Parathyroid adenoma (tissue), 2 donors: ENCODE measurements around the gene CSPG4.

Experiments
- H2AFZ ChIP-seq: fragments of 300-600 bp; sonication (generic); one replicate; pipeline ENCODE4 v1.7.0; 2017; ENCODE audit warnings: antibody characterized with exemption, mild to moderate bottlenecking
- H3K27ac ChIP-seq: fragments of 300-600 bp; sonication (generic); one replicate; pipeline ENCODE4 v1.7.0; 2017
- H3K27me3 ChIP-seq: fragments of 300-600 bp; sonication (generic); one replicate; pipeline ENCODE4 v1.7.0; 2017; ENCODE audit warnings: low read length; ENCODE audit not compliant: control insufficient read depth, insufficient read depth
- H3K36me3 ChIP-seq: fragments of 300-600 bp; sonication (generic); one replicate; pipeline ENCODE4 v1.7.0; 2017; ENCODE audit warnings: low read length; ENCODE audit not compliant: control insufficient read depth, insufficient read depth
- H3K4me1 ChIP-seq: fragments of 300-600 bp; sonication (generic); one replicate; pipeline ENCODE4 v1.7.0; 2017; ENCODE audit warnings: control low read depth
- H3K4me2 ChIP-seq: fragments of 300-600 bp; sonication (generic); one replicate; pipeline ENCODE4 v1.7.0; 2017; ENCODE audit warnings: low read length
- H3K4me3 ChIP-seq: fragments of 300-600 bp; sonication (generic); one replicate; pipeline ENCODE4 v1.7.0; 2017; ENCODE audit warnings: low read depth, low read length
- H3K79me2 ChIP-seq: fragments of 300-600 bp; sonication (generic); one replicate; pipeline ENCODE4 v1.7.0; 2017; ENCODE audit warnings: control low read depth
- H3K9ac ChIP-seq: fragments of 300-600 bp; sonication (generic); one replicate; pipeline ENCODE4 v1.7.0; 2017; ENCODE audit warnings: mild to moderate bottlenecking
- H3K9me3 ChIP-seq: fragments of 300-600 bp; sonication (generic); one replicate; pipeline ENCODE4 v1.7.0; 2017; ENCODE audit warnings: low read length; ENCODE audit not compliant: control insufficient read depth
- TF ChIP-seq, protein P1 (sequence below): fragments of 300-600 bp; sonication (generic); IDR thresholded peaks from one replicate; pipeline ENCODE4 v1.7.0; 2017; ENCODE audit warnings: antibody characterized with exemption, mild to moderate bottlenecking
- donor health status: primary hyperparathyroidism.

The CSPG4 gene

DNA sequence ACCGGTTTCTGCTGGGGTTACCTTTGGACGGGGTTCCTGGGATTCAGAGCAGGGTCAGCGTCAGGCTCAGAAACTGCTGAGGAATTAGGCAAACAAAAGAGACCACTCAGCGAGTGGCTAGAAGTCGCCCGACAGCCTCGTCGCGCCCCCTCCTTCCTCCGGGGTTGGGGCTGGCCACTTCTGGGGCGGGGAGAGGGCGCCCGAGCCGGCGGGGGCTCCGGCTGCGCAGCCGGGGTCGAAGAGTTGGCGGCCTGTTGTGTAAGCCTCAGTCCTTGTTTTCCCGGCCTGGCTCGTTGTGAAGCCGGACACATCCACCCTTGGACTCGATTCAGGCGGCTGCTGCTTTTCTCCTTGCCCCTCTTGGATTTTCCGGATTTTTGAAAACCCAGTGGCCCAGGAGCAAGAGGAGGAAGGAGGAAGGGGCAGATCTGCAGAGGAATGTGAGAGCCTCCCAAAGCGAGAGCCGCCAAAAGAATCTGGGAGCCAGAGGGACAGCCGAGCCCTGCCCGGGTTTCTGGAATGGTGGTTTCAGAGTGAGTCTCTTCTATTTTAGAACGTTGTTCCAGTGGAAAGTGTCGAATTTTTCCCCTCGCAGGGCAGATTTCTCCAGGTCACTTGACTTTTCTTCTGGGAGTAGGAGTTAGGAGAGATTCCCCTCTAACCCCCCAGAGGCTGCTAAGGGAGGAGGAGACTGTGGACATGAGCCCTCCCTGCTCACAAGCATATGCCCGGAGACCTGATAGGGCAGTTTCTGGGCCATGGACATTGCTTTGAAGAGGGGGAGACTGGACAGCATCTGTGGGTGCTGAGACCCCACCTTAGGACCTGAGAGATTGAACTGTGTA lies 64.3 kb downstream of the CSPG4 start:
- TF ChIP-seq, protein P1, sequence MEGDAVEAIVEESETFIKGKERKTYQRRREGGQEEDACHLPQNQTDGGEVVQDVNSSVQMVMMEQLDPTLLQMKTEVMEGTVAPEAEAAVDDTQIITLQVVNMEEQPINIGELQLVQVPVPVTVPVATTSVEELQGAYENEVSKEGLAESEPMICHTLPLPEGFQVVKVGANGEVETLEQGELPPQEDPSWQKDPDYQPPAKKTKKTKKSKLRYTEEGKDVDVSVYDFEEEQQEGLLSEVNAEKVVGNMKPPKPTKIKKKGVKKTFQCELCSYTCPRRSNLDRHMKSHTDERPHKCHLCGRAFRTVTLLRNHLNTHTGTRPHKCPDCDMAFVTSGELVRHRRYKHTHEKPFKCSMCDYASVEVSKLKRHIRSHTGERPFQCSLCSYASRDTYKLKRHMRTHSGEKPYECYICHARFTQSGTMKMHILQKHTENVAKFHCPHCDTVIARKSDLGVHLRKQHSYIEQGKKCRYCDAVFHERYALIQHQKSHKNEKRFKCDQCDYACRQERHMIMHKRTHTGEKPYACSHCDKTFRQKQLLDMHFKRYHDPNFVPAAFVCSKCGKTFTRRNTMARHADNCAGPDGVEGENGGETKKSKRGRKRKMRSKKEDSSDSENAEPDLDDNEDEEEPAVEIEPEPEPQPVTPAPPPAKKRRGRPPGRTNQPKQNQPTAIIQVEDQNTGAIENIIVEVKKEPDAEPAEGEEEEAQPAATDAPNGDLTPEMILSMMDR = no peak
- Histone ChIP-seq H3K4me2 (peak overlapping the region; percentile 93), H3K4me1 (peaks cover 7% of the 10 kb centered on the region), H3K9me3 (no peaks in the 10 kb centered on the region), H3K36me3 (no peaks in the 10 kb centered on the region), H3K27ac (peak overlapping the region; percentile 65), H3K79me2 (no peaks in the 10 kb centered on the region), H3K9ac (no peak overlapping the region), H2AFZ (peak overlapping the region; percentile 84), H3K4me3 (peak overlapping the region; percentile 88), H3K27me3 (no peaks in the 10 kb centered on the region)

DNA sequence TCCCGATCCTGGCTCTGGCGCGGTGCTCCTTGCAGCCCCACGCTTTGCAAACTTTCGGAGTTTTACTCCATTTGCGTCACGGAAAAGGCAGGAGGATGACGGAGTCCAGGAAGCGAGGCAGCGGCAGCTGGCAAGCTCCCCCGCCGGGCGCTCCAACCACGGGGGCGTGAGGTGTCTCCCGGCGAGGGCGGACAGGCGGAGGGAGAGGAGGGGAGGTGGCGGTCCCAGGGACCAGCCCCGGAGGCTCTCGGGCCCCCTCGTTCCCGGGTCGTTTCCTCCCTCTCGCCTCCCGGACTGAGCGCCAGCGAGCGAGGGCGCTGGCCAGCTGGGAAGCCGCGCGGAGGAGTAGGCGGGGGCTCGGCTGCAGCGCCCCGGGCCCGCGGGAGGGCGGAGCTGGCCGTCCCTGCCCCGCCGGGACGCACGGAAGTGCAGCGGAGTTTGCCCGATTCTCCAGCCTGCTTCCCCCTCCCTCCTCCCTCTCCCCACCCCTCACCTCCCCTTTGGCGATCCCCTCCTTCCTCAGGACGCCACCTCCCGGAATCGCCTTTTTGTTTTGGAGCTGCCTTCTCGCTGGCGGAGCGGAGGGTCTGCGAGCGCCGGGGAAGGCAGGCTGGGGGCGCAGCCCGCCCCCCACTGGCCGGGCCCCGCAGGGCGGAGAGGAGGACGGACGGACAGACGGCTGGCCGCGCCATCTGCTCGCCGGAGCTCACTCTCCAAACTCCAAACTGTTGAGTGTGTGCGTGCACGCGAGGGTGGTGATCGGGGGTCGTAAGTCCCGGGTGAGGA lies 65.1 kb downstream of the CSPG4 start, which contains the start of gene SNX33:
Gene SNX33 (plus strand): TSS at position 543 of the 786 bp plus-strand sequence. CDS start 1,191 bp downstream, outside the sequence.
- Histone ChIP-seq H3K27me3 (no peaks in the 10 kb centered on the region), H2AFZ (peak within 1 kb of the TSS; percentile 84), H3K4me2 (peak within 1 kb of the TSS; percentile 93), H3K79me2 (no peaks in the 10 kb centered on the region), H3K9ac (peak within 1 kb of the TSS; percentile 2), H3K4me3 (peak within 1 kb of the TSS; percentile 88), H3K9me3 (no peaks in the 10 kb centered on the region), H3K27ac (peak within 1 kb of the TSS; percentile 65), H3K36me3 (no peaks in the 10 kb centered on the region), H3K4me1 (peaks cover 7% of the 10 kb centered on the region)
- TF ChIP-seq, protein P1 = peak; percentile 47

DNA sequence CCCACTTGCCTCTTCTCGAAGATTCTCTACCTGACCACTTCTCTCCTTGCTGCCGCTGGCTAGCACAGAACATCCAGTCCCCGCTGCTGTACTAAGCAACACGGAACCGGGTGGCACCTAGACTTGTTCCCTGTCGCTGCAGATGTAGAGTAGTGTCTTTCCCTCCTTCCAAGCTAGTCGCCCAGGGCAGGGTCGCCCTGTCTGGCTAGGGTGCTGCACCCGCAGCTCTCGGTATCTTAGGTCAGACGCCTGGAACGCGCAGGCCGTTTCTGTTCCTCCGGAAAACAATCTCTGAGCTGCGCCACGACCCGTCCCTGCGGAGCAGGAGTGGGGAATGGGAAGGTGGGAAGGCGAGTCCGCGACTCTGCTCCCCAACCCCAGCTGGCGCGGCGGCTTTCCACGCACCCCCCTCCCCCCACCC lies 65.7 kb downstream of the CSPG4 start:
- H3K27ac ChIP-seq = peak overlapping the region; percentile 65
- H3K4me1 ChIP-seq = peaks cover 7% of the 10 kb centered on the region
- peak overlapping the region; percentile 93 for H3K4me2 ChIP-seq
- H3K9ac ChIP-seq = peak overlapping the region; percentile 2
- H3K9me3 ChIP-seq = no peaks in the 10 kb centered on the region
- peak overlapping the region; percentile 88 for H3K4me3 ChIP-seq
- peak overlapping the region; percentile 84 for H2AFZ ChIP-seq
- H3K79me2 ChIP-seq = no peaks in the 10 kb centered on the region
- TF ChIP-seq, protein P1 = no peak
- H3K27me3 ChIP-seq = no peaks in the 10 kb centered on the region
- H3K36me3 ChIP-seq = no peaks in the 10 kb centered on the region

DNA sequence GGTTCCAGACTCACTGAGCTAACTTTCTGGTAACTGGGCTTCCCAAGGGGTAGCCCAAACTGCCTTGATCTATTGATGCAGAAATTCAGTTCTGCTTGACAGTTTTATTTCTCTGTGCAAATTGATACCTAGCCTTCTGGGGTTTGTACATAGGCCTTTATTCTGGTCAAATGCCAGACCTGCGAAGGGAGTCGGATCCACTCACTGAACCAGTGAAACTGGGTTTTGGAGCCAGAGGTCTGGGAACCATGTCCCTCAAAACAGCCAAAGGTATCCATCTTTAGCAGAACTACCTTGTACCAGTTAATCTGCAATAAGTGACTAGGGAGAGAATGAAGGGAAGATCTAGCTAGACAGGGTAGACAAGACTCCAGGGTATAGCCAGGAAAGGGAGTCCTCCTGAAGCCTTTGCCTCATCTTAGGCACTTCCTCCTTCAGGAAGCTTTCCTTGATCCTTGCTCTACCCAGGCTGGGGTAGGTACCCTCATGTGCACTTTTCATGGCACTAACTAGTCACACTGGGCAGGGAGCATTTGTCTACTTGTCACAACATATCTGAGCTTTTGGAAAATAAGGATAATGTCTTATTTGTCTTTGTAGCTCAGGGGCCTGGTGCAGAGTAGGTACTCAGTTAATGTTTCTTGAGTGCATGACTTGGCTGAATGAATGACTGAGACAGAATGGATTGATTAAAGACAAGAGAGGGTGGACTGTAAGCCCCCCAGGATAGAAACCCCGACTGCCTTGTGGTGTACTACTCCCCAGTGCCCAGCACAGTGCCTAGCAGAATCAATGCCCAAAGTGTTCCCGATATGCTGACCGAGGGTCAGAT lies 66.3 kb downstream of the CSPG4 start:
- H3K4me2 ChIP-seq = peak overlapping the region; percentile 93
- H3K79me2 ChIP-seq = no peaks in the 10 kb centered on the region
- H3K36me3 ChIP-seq = no peaks in the 10 kb centered on the region
- peak overlapping the region; percentile 88 for H3K4me3 ChIP-seq
- TF ChIP-seq, protein P1 = no peak
- peak overlapping the region; percentile 84 for H2AFZ ChIP-seq
- no peaks in the 10 kb centered on the region for H3K9me3 ChIP-seq
- no peaks in the 10 kb centered on the region for H3K27me3 ChIP-seq
- H3K27ac ChIP-seq = peak overlapping the region; percentile 65
- peaks cover 6% of the 10 kb centered on the region for H3K4me1 ChIP-seq
- H3K9ac ChIP-seq = no peak overlapping the region
